LHCN-M2 (cell line): Measurements from ENCODE around the gene COQ8A. TPM values are rescaled to one million over a fixed set of nuclear protein-coding genes. Genes with fewer than 3 reads are reported as not detected.
"Not testable (repeated sequence)": the region's sequence is repeated elsewhere in the genome, so short reads cannot be mapped to it uniquely, and the experiment has no call there.

ENCODE experiments used
- DNase-seq: peaks from one replicate; pipeline ENCODE4 v3.0.0-alpha.2; 2012; ENCODE audit warnings: low read depth
- total RNA-seq: library from RNA; depleted of rRNA; stranded (reverse); fragments of >200 nt; gene quantifications from 2 replicates; pipeline ENCODE4 v1.2.3, GENCODE V29; 2014

Gene COQ8A
- total RNA-seq, 1 experiment from 2014 or later = 8.7 TPM

DNA sequence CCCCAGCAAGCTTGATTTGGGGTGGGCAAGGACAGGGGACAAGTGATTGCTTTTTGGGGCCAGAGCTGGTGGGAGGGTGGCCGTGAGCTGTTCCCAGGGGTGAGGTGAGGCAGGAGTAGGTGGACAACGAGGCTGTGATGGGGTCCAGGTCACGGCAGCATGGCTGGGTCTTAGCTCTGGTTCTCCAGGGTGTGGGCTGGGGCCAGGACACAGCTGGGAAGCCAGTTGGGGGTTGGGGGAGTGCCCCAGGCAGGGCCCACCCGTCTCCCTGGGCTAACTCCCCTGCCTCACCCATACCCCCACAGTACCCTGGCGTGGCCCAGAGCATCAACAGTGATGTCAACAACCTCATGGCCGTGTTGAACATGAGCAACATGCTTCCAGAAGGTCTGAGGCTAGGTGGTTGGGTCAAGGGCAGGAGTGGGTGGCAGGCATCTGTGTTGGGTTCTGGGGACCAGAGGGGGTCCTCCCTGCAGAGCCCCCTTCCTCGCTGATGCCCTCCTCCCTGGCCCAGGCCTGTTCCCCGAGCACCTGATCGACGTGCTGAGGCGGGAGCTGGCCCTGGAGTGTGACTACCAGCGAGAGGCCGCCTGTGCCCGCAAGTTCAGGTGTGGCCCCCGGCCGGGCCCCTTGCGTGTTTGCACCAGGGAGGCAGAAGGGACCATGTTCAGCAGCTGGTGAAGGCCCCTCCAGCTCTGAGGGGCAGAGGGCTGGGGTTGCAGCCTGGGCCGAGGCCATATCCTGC is 43.3 kb downstream of the COQ8A start:
- no peak for DNase-seq

DNA sequence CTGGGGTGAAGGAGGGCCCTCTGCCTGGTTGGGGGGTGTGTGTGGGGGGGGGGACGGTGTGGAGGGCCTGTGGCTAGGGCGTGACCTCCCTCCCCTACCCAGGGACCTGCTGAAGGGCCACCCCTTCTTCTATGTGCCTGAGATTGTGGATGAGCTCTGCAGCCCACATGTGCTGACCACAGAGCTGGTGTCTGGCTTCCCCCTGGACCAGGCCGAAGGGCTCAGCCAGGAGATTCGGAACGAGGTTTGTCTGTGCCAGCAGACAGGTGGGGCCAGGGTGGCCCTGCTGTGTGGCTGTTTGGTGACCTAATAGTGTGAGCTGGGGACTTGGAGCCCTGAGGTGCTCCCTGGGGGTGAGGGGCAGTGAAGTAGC is 43.9 kb downstream of the COQ8A start:
- DNase-seq = no peak

DNA sequence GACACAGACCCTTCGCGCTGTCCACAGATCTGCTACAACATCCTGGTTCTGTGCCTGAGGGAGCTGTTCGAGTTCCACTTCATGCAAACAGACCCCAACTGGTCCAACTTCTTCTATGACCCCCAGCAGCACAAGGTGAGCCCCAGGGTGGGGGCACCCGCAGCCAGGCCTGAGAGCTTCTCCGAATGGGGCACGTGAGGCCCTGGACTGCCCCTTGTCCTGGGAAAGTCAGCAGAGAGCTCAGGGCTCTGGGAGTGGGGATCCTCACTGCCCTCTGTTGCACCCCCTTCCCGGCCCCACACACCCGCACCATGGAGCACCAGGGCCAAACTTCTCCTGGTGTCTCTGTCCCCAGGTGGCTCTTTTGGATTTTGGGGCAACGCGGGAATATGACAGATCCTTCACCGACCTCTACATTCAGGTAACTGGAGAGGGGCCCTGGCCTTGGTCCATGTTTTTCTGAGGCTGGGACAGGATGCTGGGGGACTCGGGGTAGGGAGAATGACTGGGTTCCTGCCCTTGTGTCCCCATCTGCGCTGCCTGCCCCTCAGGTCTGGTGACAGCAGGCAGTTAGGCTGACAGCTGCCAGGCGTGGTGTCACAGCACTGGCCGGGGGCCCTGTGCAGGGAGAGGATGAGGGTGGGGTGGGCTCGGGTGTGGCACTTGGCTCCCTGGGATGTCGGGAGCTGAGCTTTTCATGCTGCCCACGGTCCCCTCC is 44.6 kb downstream of the COQ8A start:
- DNase-seq = no peak

DNA sequence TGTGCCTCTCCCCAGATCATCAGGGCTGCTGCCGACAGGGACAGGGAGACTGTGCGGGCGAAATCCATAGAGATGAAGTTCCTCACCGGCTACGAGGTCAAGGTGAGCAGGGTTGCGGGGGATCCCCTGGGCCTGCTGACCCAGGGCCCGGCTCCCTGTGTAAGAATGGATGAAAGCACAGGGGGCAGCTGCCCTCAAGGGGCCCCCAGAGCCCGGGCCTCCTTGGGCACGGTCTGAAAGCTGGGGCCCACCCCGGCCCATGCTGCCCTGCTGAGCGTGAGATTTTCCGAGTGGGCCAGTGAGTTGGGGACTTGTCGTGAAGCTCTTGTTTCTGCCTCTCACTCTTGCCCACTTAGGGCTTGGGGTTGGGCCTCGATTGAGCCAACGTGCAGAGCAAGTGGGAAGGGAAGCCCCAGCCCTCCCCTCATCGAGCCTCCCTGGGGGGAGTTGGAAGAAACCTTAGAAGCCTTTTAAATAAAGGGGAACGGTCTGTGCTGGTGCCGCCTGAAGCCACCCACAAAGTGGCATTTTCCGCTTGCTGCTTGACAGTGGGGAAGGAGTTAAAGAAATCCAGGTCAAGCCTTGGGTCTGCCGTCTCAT is 45.2 kb downstream of the COQ8A start:
- DNase-seq = no peak

DNA sequence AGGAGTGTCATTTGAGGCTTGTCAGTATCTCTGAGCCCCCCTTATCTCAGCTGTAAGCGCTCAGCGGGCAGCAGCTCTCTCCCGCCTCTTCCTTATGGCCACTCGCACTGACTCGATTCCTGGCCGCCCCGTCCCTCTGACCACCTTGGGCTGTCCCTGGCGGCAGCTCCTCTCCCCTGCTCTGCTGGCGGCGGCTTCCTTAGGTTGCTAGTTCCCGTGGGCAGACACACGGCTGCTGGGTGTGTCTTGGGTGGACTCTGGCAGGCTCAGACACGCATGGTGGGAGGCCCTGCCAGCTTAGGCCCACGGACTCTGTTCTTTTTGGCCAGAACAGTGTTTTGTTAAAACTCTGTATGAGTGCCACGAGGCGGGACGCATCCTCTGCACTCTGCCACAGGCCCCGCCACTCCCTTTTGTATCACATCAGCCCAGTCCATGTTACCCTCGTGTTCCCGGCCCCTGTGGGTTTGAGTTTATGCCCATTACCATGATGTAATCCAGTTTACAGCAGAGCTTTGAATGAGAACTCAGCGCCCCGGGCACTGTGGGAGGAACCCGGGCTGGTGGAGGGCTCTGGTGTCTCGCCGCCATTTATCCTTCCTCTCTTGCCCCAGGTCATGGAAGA is 45.9 kb downstream of the COQ8A start:
- no peak for DNase-seq

DNA sequence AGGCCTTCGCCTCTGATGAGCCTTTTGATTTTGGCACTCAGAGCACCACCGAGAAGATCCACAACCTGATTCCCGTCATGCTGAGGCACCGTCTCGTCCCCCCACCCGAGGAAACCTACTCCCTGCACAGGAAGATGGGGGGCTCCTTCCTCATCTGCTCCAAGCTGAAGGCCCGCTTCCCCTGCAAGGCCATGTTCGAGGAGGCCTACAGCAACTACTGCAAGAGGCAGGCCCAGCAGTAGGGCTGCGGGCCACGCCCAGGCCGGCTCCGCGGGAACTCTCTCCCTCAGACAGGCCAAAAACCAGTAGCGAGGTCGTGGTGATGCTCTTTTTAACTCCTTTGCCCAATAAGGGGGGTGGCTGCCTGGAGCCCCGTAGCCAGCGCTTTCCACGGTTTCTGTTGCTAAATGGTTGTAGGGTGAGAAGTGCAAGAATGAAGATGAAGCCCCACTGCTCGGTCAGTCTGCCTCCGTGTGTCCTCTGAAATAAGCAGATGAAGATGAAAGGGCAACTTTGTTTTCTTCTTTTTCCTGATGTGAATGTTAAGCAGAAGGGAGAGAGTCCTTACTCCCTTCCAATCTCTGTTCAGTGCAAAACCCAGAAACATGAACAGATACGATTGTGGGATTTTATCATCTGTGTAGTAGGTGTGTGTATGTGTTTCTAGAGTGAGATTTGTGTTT is 46.5 kb downstream of the COQ8A start:
- no peak for DNase-seq

DNA sequence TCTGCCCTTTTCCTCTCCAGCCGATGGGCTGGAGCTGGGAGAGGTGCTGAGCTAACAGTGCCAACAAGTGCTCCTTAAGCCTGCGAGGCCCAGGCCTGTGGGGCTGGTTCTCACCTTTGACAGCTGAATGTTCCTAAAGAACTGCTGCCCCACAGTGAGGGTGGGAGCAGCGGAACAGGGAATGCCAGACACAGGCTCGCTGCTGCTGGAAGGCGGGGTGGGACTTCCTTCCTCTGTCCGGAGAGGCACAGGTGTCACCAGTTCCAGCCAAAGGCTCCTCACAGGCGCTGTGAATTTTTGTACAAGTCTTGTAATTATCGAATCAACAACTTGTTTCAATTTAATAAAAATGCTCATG is 47.1 kb downstream of the COQ8A start:
- DNase-seq = no peak

DNA sequence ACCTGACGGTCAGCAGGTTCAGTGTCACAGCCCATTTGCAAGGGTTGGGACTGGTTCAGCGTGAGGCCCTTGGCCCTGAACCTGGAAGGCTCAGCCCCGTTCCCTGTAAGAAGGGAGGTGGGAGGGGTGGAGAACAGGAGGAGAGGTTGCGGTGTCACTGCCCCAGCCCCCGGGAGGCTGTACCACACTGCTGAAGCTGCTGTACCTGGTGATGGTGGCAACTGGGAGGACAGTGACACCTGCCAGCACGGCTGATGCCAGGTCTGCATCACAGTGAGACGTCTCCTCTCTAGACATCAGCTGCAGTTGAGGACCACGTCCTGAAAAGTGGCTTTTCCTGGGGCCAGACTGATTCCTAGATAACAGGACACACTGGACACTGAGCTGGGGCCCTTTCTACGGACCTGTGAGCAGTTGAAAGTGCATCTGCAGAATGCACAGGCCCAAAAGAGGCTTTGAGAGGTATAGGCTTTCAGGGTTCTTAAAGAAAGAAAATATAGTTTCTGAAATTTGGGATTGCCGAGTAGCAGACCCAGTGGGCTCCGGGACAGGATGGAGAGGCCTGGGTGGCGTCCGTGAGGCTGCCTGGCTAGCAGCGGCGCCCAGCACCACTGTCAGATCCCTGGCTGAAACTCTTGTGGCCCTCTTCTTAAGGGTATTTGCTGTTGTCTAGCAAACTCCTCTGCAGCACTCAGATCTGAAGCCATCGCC is 47.7 kb downstream of the COQ8A start:
- no peak for DNase-seq

DNA sequence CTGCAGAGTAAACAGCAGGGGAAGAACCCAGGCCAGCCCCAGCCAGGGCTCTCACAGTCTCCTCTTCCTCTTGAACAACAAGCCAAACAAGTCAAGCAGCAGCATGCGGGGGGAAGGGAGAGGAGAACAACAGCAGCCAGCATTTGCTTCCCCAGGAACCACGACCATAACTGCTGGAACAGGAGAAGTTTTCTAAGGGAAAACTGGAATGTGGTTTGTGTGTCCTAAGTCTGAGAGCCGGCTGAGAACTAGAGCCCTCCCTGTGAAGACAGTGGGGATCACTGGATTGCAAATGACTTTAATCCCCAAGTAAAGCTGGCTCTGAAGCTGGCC is 48.2 kb downstream of the COQ8A start:
- no peak for DNase-seq

DNA sequence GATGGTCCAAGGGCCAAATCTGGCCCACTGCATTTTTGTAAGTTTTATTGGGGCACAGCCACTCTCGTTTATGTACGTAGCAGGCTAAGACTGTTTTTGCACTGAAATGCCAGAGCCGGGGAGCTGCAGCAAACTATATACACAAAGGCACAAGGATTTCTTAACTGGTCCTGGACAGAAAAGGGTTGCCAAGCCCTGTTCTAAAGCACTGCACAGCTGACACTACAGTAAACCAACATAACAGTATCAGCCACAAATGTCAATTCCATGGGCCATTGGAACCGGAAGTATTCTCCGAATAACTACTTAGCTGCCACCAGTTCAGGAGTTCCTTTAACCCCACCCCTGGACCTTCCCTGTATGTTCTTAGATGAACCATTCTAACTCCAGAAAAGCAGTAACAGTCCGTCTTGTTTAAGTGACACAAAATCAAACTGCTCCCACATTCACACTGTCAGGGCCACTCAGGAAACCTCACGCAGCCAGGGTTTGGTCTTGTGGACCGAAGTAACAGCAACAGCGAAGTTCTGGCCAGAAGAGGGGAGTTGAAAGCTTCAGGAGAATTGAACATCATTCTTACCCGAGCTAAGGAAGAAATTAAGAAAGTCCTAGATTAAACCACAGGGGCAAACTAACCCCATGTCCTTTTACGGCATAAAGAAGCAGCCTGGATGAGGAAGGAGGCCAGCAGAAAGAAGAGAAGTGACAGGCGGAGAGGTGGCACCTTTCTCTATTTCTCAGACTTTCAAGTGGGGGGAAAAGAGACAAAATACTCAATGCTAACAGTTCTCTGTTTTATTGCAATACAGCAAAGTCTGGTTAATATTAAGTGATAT is 49.2 kb downstream of the COQ8A start:
- no peak for DNase-seq

DNA sequence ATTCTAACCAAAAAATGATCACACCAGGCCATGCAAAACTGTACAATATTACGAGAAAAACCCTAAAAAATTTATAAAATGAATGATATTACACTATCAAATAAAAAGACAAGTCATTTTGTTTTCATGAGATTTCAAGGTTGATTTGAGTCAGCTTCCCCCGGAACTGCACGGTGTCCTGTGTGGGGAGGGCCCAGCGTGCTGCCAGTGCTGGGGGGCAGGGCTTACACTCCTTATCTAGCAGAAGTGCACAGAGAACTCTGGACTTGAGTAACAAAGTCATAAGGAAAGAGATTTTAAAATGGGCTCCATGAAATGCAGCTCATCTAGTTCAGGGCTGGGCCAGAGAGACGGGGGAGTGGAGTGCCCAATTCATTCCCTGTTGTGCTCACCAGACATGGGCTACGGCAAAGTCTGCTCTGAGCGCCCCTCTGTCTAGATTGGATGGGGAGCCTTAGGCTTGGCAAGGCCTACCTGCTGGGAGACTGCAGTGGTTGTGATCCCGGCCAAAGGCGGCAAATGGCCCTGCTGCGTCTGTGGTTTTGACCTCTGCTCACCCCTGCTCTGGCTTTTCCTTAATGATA is 50.1 kb downstream of the COQ8A start:
- DNase-seq = no peak

DNA sequence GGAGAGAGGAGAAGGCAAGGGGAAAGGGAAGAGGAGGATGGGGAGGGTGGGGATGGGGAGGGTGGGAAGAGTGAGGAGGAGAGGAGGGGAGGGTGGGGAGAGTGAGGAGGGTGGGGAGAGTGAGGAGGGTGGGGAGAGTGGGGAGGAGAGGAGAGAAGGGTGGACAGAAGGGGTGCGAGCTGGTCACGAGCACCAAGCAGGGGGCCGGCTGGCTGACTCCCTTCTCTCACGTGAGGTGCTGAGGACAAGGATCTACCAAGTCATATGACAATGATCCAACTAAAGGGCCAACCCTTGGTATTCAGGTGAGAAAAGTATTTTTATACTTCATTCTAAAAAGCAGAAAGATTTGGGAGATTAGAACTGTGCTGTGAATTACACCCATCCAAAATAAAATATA is 51.8 kb downstream of the COQ8A start:
- no peak for DNase-seq

DNA sequence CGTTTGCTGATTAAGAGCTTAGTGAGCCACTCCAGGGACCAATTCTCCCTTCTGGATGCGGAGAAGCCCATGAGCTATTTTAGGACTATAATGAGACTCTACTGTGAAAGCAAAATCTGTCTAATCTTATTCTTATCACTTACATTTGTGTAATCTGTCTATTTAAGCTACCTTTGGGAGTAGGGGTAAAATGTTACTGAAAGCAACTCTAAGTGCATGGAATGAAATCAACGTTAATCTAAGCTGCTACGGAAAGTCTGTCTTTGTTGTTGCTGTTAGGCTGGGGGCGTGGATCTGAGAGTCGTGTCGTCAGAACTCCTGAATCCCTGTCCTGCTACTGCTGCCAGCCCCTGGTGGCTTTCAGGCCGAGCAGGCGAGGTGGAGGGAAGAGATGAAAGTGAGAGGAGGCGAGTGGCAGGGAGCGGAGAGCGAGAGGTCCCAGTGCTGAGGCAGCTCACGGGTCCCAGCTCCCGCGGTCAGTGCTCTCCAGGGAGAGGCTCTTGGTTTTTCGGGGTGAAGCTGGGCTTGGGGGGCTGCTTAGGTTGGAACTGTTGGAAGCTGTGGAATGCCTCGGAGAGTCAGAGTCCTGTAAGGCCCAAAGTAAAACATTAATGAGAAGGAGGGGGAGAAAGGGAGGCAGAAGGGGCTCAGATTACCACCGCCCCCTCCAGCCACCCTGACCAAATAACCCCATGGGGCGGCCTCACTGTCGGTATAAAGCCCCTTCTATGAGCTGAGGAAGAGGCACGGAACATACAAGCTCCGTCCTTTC is 53.9 kb downstream of the COQ8A start:
- DNase-seq = no peak

DNA sequence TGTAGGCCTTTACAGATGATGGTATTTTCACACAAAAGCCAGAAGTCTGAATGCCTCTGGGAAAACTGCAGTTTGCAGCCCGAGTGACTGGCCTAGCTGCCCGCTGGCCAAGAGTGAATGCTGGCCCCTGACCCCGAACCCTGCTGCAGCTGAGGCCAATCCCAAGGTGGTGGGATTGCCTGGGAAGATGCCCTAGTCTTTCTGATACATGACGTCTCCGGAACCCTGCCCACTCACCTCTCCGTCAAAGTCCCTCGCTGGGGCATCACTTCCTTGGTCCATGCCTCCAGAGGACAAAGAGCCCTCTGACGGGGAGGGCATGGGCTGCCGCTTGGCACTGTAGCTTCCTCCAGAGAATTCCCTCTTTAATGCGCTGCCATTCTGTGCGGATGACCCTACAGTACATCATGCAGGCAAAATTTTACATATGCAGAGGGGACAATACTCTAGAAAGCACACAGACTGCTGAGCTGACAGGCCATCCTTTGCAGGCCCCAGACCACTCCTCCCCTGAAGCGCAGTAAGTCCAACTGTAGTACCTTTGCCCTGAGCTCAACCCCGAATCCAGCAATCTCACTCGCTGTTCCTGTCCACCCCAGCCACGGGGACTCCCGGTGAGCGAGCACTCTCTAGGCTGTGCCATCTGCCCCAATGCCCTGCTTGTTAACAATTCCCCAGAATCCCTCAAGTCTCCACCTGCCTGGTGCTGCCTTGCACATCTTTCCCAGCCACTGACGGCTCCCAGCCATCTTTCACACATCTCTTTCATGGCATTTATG is 54.7 kb downstream of the COQ8A start:
- no peak for DNase-seq

DNA sequence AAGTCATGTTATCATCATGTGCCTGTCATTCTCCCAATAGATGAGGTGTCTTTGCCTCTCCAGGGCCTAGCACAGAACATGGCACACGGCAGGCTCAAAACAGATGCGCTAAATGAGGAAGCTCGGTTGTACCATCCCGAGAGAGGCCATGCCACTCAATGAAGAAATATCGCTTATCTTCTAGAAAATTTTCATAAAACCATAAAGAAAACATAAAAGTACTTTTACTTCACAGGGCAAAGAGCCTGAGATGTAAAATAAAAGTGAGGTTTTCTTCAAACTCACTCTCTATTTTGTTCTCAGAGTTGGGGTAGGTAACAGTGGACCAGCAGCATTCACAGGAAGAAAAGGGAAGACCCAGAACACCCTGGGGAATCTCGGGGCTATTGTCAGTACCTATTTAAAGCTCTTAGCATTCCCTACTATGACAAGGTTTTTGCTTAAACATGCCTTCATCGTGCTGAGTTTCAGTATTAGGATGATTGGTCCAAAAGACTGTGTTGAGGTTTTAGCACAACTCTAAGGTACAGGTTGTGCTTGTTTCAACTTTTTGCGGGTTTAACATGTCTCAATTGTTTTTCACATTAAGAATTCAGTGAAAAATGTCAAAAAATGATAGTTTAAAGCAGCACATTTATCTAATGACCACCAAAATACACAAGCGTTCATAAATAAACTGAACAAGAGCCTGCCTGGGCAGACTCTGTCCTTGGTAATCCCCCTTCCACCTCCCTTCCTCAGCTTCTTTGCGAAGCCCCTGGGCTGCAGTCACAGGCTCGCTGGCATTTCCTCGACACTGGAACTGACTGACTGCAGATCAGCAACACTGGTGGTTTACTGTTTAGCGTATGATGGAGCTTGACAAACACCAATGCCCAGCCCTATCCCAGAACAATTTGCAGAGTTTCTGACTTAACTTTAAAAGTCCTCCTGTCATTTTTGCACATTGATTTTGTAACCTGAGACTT is 55.6 kb downstream of the COQ8A start:
- no peak for DNase-seq

DNA sequence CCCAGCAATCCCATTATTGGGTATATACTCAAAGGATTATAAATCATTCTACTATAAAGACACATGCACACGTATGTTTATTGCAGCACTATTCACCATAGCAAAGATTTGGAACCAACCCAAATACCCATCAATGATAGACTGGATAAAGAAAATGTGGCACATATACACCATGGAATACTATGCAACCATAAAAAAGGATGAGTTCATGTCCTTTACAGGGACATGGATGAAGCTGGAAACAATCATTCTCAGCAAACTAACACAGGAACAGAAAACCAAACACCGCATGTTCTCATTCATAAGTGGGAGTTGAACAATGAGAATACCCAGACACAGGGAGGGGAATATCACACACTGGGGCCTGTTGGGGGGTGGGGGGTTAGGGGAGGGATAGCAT is 59.5 kb downstream of the COQ8A start:
- DNase-seq = not testable (repeated sequence)

DNA sequence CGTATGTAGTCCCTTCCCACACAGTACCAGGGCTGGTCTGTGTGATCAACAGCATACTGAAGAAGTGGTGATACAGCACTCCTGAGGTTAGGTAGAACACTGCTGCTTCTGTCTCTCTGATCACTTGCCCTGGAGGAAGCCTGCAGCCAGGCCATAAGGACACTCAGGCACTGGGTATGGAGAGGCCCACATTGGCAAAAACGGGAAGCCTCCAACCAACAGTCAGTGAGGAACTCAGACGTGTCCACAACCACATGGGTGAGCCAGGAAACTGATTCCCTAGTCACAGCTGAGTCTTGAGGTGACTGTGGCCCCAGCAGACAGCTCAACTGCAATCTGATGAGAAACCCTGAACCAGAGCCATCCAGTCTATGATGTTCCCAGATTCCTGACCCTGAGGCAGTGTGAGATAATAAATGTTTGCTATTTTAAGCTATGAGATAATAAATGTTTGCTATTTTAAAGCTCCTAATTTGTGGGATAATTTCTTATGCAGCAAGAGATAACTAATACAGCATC is 62.5 kb downstream of the COQ8A start:
- DNase-seq = no peak
